Mesendoderm (in vitro differentiated cells): ENCODE data around the gene S100A6.
"Not testable (repeated sequence)": the region's sequence is repeated elsewhere in the genome, so short reads cannot be mapped to it uniquely, and the experiment has no call there.

Source experiments
- DNase-seq: peaks from one replicate; pipeline ENCODE4 v3.0.0; 2013
- H2AK5ac ChIP-seq: 2 replicates; pipeline ENCODE4 v1.6.1; 2013; ENCODE audit warnings: low read length, inconsistent platforms
- H2BK120ac ChIP-seq: 2 replicates; pipeline ENCODE4 v1.6.1; 2013; ENCODE audit warnings: low read depth, mild to moderate bottlenecking, low read length, moderate library complexity, mixed read lengths
- H2BK15ac ChIP-seq: replicated peaks from 2 replicates; pipeline ENCODE4 v1.6.1; 2013; ENCODE audit warnings: low read depth, mild to moderate bottlenecking, moderate library complexity
- H2BK5ac ChIP-seq: 2 replicates; pipeline ENCODE4 v1.6.1; 2013; ENCODE audit warnings: low read length, inconsistent platforms
- H3K18ac ChIP-seq: 2 replicates; pipeline ENCODE4 v1.6.1; 2013; ENCODE audit warnings: mild to moderate bottlenecking, low read length, mixed read lengths
- H3K23ac ChIP-seq: one replicate; pipeline ENCODE4 v1.6.1; 2013; ENCODE audit warnings: low read length
- H3K27ac ChIP-seq: 2 replicates; pipeline ENCODE4 v1.5.1; 2013; ENCODE audit warnings: low read depth, mild to moderate bottlenecking, inconsistent platforms, low read length, moderate library complexity
- H3K27me3 ChIP-seq: 2 replicates; pipeline ENCODE4 v1.6.1; 2013; ENCODE audit warnings: low read length, control low read depth, mild to moderate bottlenecking, inconsistent platforms; ENCODE audit not compliant: insufficient read depth, poor library complexity
- H3K36me3 ChIP-seq: 2 replicates; pipeline ENCODE4 v1.6.1; 2013; ENCODE audit warnings: low read length, inconsistent platforms; ENCODE audit not compliant: control insufficient read depth, insufficient read depth
- H3K4ac ChIP-seq: one replicate; pipeline ENCODE4 v1.6.1; 2013; ENCODE audit warnings: low read depth, mild to moderate bottlenecking, low read length, moderate library complexity
- H3K4me1 ChIP-seq: 2 replicates; pipeline ENCODE4 v1.6.1; 2013; ENCODE audit warnings: low read depth, low read length, inconsistent platforms; ENCODE audit not compliant: control insufficient read depth
- H3K4me2 ChIP-seq: 2 replicates; pipeline ENCODE4 v1.6.1; 2013; ENCODE audit warnings: low read length
- H3K4me3 ChIP-seq: 2 replicates; pipeline ENCODE4 v1.5.1; 2013; ENCODE audit warnings: mild to moderate bottlenecking, low read length
- H3K56ac ChIP-seq: one replicate; pipeline ENCODE4 v1.6.1; 2013; ENCODE audit warnings: low read length
- H3K79me1 ChIP-seq: 2 replicates; pipeline ENCODE4 v1.6.1; 2013; ENCODE audit warnings: low read length, inconsistent platforms
- H3K79me2 ChIP-seq: 2 replicates; pipeline ENCODE4 v1.6.1; 2013; ENCODE audit warnings: mild to moderate bottlenecking, low read length; ENCODE audit not compliant: control insufficient read depth, insufficient read depth
- H3K9ac ChIP-seq: 2 replicates; pipeline ENCODE4 v1.6.1; 2013; ENCODE audit warnings: low read length, inconsistent platforms
- H4K5ac ChIP-seq: one replicate; pipeline ENCODE4 v1.6.1; 2013; ENCODE audit warnings: low read length
- H4K8ac ChIP-seq: one replicate; pipeline ENCODE4 v1.6.1; 2013; ENCODE audit warnings: low read depth, mild to moderate bottlenecking, control low read depth, low read length, moderate library complexity
- WGBS: extraction: QIAGEN DNeasy Blood & Tissue Kit; methylation state at CpG from one replicate; pipeline ENCODE4 v1.1.7; 2013; ENCODE audit warnings: low lambda C conversion rate, missing lambda C conversion rate; ENCODE audit not compliant: insufficient coverage; ENCODE audit errors: extremely low coverage; 5-methylcytosine and 5-hydroxymethylcytosine counted together

S100A6 gene

DNA sequence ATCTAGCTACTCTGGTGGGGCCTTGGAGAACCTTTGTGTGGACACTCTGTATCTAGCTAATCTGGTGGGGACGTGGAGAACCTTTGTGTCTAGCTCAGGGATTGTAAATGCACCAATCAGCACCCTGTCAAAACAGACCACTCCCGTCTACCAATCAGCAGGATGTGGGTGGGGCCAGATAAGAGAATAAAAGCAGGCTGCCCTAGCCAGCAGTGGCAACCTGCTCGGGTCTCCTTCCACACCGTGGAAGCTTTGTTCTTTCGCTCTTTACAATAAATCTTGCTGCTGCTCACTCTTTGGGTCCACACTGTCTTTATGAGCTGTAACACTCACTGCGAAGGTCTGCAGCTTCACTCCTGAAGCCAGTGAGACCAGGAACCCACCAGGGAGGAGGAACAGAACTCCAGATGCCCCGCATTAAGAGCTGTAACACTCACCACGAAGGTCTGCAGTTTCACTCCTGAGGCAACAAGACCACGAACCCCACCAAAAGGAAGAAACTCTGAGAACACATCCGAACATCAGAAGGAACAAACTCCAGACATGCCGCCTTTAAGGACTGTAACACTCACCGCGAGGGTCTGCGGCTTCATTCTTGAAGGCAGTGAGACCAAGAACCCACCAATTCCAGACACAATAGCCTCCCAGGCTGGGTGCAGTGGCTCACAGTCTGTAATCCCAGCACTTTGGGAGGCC lies 13.3 kb downstream of the S100A6 start:
- not testable (repeated sequence) for H2AK5ac ChIP-seq, H3K4me3 ChIP-seq, H3K18ac ChIP-seq, H3K23ac ChIP-seq, H3K4ac ChIP-seq, H2BK15ac ChIP-seq, H3K4me2 ChIP-seq, H3K79me2 ChIP-seq, H4K8ac ChIP-seq, H3K27ac ChIP-seq, DNase-seq, H2BK5ac ChIP-seq, H3K36me3 ChIP-seq, H3K4me1 ChIP-seq, H3K9ac ChIP-seq, H3K27me3 ChIP-seq, H3K56ac ChIP-seq, H2BK120ac ChIP-seq, H4K5ac ChIP-seq, H3K79me1 ChIP-seq
- no CpG with 5 or more reads among the region's 14 CpGs for WGBS

DNA sequence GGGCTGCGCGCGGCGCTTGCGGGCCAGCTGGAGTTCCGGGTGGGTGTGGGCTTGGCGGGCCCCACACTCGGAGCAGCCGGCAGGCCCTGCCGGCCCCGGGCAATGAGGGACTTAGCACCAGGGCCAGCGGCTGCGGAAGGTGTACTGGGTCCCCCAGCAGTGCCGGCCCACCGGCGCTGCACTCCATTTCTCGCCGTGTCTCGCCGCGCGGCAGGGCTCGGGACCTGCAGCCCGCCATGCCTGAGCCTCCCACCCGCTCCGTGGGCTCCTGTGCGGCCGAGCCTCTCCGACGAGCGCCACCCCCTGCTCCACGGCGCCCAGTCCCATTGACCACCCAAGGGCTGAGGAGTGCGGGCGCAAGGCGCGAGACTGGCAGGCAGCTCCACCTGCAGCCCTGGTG lies 14.0 kb downstream of the S100A6 start:
- no CpG with 5 or more reads among the region's 37 CpGs for WGBS
- H2BK120ac ChIP-seq, H3K4ac ChIP-seq, H3K4me2 ChIP-seq, H3K79me1 ChIP-seq, H3K79me2 ChIP-seq, H2AK5ac ChIP-seq, DNase-seq, H3K4me3 ChIP-seq, H3K36me3 ChIP-seq, H3K23ac ChIP-seq, H4K8ac ChIP-seq, H2BK15ac ChIP-seq, H3K4me1 ChIP-seq, H2BK5ac ChIP-seq, H3K27ac ChIP-seq, H3K18ac ChIP-seq, H4K5ac ChIP-seq, H3K27me3 ChIP-seq, H3K56ac ChIP-seq, H3K9ac ChIP-seq: not testable (repeated sequence)

DNA sequence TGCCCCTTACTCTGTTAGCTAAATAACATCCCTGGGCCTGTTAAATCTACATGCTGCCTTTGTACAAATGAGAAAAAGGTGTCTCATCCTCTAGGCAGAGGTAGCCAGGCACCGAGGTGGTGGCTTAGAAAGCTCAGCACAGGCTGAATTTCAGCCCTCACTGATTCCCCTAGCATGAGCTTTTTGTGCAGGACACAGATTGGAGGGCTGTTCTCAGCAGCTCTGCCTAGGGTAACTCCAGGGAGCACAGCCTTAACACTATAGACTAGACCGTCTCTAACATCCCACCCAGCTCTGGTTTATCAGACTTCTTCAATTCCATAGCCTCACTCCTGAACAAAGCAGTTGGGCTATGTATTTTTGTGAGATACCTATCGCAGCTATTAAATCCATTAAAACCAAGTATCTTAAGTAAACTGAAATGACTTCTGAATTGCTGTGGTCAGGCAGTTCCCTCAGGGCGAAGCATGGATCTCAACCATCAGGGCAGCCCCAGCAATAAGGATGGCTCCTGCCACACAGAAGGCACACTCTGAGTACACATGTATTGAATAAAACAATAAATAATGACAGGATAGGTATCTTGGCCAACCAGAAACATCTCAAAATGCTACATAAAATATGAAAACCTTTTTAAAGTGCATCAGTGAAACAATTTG lies 14.8 kb downstream of the S100A6 start:
- Histone ChIP-seq H3K79me2 (no peaks in the 10 kb centered on the region), H3K23ac (no peak overlapping the region), H3K4ac (peak overlapping the region; percentile 71), H3K4me1 (peaks cover 4% of the 10 kb centered on the region), H2BK5ac (no peak overlapping the region), H3K18ac (peak overlapping the region; percentile 16), H3K27ac (peak overlapping the region; percentile 19), H3K4me2 (no peak overlapping the region), H2AK5ac (peak overlapping the region; percentile 74), H3K4me3 (no peak overlapping the region), H3K56ac (peak overlapping the region; percentile 71), H2BK120ac (no peak overlapping the region), H4K8ac (no peak overlapping the region), H3K36me3 (no peaks in the 10 kb centered on the region), H4K5ac (no peak overlapping the region), H3K9ac (peak overlapping the region; percentile 30), H2BK15ac (no peak overlapping the region), H3K27me3 (no peaks in the 10 kb centered on the region), H3K79me1 (no peaks in the 10 kb centered on the region)
- no peak for DNase-seq
- no CpG with 5 or more reads among the region's 4 CpGs for WGBS

DNA sequence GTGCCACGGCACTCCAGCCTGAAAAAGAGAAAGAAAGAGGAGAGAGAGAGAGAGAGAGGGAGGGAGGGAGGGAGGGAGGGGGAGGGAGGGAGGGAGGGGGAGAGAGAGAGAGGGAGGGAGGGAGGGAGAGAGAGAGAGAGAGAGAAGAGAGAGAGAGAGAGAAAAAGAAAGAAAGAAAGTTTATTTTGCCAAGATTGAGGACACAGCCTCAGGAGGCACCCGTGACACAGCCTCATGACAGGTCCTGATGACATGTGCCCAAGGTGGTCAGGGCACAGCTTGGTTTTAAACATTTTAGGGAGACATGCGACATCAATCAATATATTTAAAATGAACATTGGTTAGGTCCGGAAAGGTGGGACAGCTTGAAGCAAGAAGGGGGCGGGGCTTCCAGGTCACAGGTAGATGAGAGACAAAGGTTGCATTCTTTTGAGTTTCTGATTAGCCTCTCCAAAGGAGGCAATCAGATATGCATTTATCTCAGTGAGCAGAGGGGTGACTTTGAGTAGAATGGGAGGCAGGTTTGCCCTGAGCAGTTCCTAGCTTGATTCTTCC lies 15.6 kb downstream of the S100A6 start:
- not testable (repeated sequence) for H2AK5ac ChIP-seq, H3K9ac ChIP-seq, H3K4me2 ChIP-seq, H2BK120ac ChIP-seq, H3K36me3 ChIP-seq, H3K18ac ChIP-seq, H4K5ac ChIP-seq, DNase-seq, H3K27me3 ChIP-seq, H3K4ac ChIP-seq, H3K79me1 ChIP-seq, H3K4me1 ChIP-seq, H3K4me3 ChIP-seq, H3K56ac ChIP-seq, H4K8ac ChIP-seq, H2BK15ac ChIP-seq, H3K27ac ChIP-seq, H3K23ac ChIP-seq, H2BK5ac ChIP-seq, H3K79me2 ChIP-seq
- no CpG with 5 or more reads among the region's 5 CpGs for WGBS

DNA sequence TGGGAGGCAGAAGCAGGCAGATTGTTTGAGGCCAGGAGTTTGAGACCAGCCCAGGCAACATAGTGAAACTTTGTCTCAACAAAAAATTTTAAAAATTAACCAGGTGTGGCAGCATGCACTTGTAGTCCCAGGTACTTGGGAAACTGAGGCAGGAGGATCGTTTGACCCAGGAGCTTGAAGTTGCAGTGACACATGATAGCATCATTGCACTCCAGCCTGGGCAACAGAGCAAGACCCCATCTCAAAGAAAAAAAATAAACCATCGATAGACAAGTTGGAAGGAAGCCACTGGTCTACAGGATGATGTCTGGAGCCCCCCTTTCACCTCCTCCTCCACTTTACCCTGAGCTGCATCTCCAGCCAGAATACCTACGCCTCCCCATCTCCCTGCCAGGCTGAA lies 16.5 kb downstream of the S100A6 start:
- H3K4ac ChIP-seq: no peak overlapping the region
- H3K79me1 ChIP-seq: no peaks in the 10 kb centered on the region
- H3K9ac ChIP-seq: no peak overlapping the region
- WGBS: no CpG with 5 or more reads among the region's 3 CpGs
- no peak overlapping the region for H2AK5ac ChIP-seq
- H4K5ac ChIP-seq: no peak overlapping the region
- no peaks in the 10 kb centered on the region for H3K79me2 ChIP-seq
- H3K27ac ChIP-seq: no peak overlapping the region
- H2BK15ac ChIP-seq: no peak overlapping the region
- no peak overlapping the region for H3K4me2 ChIP-seq
- no peak overlapping the region for H3K4me3 ChIP-seq
- H2BK120ac ChIP-seq: no peak overlapping the region
- H3K56ac ChIP-seq: no peak overlapping the region
- no peaks in the 10 kb centered on the region for H3K27me3 ChIP-seq
- H2BK5ac ChIP-seq: no peak overlapping the region
- H4K8ac ChIP-seq: no peak overlapping the region
- peaks cover 4% of the 10 kb centered on the region for H3K4me1 ChIP-seq
- no peaks in the 10 kb centered on the region for H3K36me3 ChIP-seq
- DNase-seq: no peak
- H3K18ac ChIP-seq: no peak overlapping the region
- H3K23ac ChIP-seq: no peak overlapping the region
